Measurements from ENCODE around the gene IL20. TPM values are rescaled to one million over a fixed set of nuclear protein-coding genes. Genes with fewer than 3 reads are reported as not detected.

Gene IL20
- total and polyA plus RNA-seq, 10 of the 15 experiments (the other 5 are each of a cell fraction or from before 2014, with no cell fraction given), result 0.08 to 0.13 TPM; not detected in 8

DNA sequence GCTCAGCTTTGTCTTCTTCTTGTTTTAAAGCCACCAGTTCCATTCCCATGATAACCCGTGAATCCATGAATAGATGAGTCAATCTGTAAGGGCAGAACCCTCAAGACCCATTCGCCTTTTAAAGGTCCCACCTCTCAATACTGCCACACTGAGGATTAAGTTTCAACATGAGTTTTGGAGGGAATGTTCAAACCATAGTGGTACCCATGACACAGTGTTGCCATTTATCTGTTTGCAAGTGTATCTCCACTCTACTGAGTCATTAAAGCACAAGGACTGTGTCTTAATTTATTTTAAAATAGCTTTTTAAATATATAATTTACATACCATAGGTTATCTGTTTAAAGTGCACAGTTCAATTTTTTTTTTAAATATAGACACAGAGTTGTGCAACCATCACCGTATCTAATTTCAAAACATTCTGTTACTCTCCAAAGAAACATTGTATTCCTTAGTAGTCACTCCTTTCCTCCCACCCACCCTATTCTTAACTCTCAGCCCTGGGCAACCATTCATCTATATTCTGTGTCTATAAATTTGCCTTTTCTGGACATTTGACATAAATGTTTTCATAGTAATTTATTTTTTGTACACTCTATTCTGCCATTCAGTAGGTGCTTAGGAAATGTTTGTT, 27.0 kb downstream of the IL20 start (continued):
- no peak for TF ChIP-seq BHLHE40 (IDR thresholded peaks at IDR 0.05; ENCODE audit: borderline replicate concordance in 1 of 2, low read depth in 2 of 2, low read length in 1 of 2)
- TF ChIP-seq, protein P1, sequence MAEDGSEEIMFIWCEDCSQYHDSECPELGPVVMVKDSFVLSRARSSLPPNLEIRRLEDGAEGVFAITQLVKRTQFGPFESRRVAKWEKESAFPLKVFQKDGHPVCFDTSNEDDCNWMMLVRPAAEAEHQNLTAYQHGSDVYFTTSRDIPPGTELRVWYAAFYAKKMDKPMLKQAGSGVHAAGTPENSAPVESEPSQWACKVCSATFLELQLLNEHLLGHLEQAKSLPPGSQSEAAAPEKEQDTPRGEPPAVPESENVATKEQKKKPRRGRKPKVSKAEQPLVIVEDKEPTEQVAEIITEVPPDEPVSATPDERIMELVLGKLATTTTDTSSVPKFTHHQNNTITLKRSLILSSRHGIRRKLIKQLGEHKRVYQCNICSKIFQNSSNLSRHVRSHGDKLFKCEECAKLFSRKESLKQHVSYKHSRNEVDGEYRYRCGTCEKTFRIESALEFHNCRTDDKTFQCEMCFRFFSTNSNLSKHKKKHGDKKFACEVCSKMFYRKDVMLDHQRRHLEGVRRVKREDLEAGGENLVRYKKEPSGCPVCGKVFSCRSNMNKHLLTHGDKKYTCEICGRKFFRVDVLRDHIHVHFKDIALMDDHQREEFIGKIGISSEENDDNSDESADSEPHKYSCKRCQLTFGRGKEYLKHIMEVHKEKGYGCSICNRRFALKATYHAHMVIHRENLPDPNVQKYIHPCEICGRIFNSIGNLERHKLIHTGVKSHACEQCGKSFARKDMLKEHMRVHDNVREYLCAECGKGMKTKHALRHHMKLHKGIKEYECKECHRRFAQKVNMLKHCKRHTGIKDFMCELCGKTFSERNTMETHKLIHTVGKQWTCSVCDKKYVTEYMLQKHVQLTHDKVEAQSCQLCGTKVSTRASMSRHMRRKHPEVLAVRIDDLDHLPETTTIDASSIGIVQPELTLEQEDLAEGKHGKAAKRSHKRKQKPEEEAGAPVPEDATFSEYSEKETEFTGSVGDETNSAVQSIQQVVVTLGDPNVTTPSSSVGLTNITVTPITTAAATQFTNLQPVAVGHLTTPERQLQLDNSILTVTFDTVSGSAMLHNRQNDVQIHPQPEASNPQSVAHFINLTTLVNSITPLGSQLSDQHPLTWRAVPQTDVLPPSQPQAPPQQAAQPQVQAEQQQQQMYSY (CRISPR knock-in tag; IDR thresholded peaks at IDR 0.05), result no peak
- TF ChIP-seq, protein P2, sequence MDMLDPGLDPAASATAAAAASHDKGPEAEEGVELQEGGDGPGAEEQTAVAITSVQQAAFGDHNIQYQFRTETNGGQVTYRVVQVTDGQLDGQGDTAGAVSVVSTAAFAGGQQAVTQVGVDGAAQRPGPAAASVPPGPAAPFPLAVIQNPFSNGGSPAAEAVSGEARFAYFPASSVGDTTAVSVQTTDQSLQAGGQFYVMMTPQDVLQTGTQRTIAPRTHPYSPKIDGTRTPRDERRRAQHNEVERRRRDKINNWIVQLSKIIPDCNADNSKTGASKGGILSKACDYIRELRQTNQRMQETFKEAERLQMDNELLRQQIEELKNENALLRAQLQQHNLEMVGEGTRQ (IDR thresholded peaks at IDR 0.05; ENCODE audit: borderline replicate concordance, low read depth, low read length), result no peak

DNA sequence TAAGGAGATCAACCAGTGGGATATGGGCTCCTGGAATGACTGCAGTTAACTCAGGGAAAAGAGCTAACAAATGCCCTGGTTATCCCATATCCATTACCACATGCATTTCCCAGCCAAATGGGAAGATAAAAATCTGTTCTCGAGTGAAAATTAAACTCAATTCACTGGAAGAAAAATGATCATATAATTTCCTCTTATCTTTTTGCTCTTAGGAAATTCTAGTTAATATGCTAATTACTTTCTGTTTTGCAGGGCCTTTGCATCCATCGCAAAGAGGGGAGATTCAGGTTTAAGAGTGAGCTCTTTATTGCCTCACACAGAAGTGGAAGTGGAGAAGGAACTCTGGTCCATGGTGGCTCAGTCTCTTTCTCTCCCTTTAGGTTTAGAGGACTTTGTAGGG, 28.0 kb downstream of the IL20 start:
- ChIA-PET CTCF (interaction anchor here (0.5 to 2.8 kb wide), 6 partner anchors 11 to 89 kb away, joined by 3 to 9 read pairs (median 3); no protein-coding TSS in a partner anchor), POLR2A (interaction anchor here (1.4 kb wide), 1 partner anchor 9 kb away, joined by 5 read pairs; no protein-coding TSS in a partner anchor), SMC1A (ENCODE audit: uncharacterized antibody, unreplicated experiment) (interaction anchor here (1.9 to 2.5 kb wide), 2 partner anchors 19 to 21 kb away, joined by 8 to 11 read pairs; no protein-coding TSS in a partner anchor), RAD21 (ENCODE audit: unreplicated experiment) (interaction anchor here (0.8 to 1.0 kb wide), 3 partner anchors 19 to 154 kb away, joined by 3 to 5 read pairs (median 3); partner anchors contain the start of gene IL20)
- FAIRE-seq (no peak), ATAC-seq (no peak), DNase-seq (ENCODE audit: low read depth, low spot score) (no peak)
- no peaks in the 10 kb centered on the region for H3K4me1 ChIP-seq (ENCODE audit: control insufficient read depth, insufficient read depth, low read length)
- 72% methylated on average over 2 of the region's 2 CpGs for WGBS (ENCODE audit: insufficient coverage, insufficient replicate concordance, low lambda C conversion rate, missing lambda C conversion rate)
- H3K79me2 ChIP-seq (ENCODE audit: control insufficient read depth, insufficient read depth, low read length), result no peaks in the 10 kb centered on the region
- H3K36me3 ChIP-seq (ENCODE audit: control insufficient read depth in 2 of 2, insufficient read depth in 2 of 2, low read length in 1 of 2), result no peaks in the 10 kb centered on the region
- H3K27ac ChIP-seq (ENCODE audit: control insufficient read depth, insufficient read depth), result no peak overlapping the region
- H2AFZ ChIP-seq (ENCODE audit: control insufficient read depth, low read depth, low read length), result no peak overlapping the region
- H4K20me1 ChIP-seq (ENCODE audit: control insufficient read depth, insufficient read depth), result no peaks in the 10 kb centered on the region
- intact Hi-C loops (cut with micrococcal nuclease; ENCODE audit: unreplicated experiment) (no loop called here), in situ Hi-C loops (cut with MboI) (no loop called here)
- H3K27me3 ChIP-seq (replicated peaks in 1 of 2; ENCODE audit: control insufficient read depth in 2 of 2, insufficient read depth in 2 of 2, low read length in 1 of 2), result no peaks in the 10 kb centered on the region
- H3K9me3 ChIP-seq (replicated peaks; ENCODE audit: control insufficient read depth, insufficient read depth, low read length), result no peaks in the 10 kb centered on the region
- TF ChIP-seq SP1 (IDR thresholded peaks at IDR 0.05; ENCODE audit: low read depth, low read length), result no peak
- TF ChIP-seq NRF1 (conservative IDR thresholded peaks at IDR 0.05; ENCODE audit: low read depth, low read length), result no peak
- TF ChIP-seq MYB (IDR thresholded peaks at IDR 0.05; ENCODE audit: borderline replicate concordance, low read depth, low read length), result no peak
- H3K4me2 ChIP-seq (ENCODE audit: control insufficient read depth, insufficient read depth), result no peak overlapping the region
- H3K4me3 ChIP-seq, result no peak overlapping the region
- no TSS peak for BruUV-seq (replicated peaks)
- no peak overlapping the region for H3K9ac ChIP-seq (ENCODE audit: control insufficient read depth, insufficient read depth, low read length)

Data from GM12878 (cell line).